Hepatocyte (in vitro differentiated cells): ENCODE data around the gene CACNA1B.

Experiments
- EZH2 ChIP-seq: fragments of 200-600 bp; sonication (generic); IDR thresholded peaks from 2 replicates; pipeline ENCODE4 v1.6.1; 2016; ENCODE audit warnings: antibody characterized with exemption, mild to moderate bottlenecking, borderline replicate concordance
- TF ChIP-seq, protein P1 (sequence below): fragments of 200-600 bp; sonication (generic); IDR thresholded peaks from 2 replicates; pipeline ENCODE4 v1.5.1; 2016; ENCODE audit warnings: antibody characterized with exemption, mild to moderate bottlenecking; ENCODE audit not compliant: poor library complexity

DNA sequence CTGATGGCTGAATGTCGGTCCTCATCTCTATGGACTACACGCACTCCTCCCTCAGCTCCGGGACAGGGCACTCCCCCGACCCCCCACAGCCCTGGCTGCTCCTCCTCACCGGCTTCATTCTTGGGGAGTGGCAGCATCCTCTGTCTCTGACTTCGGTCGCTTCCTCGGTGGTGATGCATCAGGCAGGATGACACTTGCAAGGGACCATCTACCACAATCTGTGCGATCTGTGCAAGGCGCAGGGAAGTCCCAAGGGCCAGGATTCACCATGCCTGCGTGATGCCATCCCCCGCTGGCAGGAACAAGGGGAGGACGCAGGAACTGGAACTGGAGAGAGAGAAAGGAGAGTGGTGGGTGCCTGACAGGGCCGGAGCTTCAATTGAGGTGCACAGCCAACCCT, 2.2 kb upstream of the CACNA1B start:
- TF ChIP-seq, protein P1, sequence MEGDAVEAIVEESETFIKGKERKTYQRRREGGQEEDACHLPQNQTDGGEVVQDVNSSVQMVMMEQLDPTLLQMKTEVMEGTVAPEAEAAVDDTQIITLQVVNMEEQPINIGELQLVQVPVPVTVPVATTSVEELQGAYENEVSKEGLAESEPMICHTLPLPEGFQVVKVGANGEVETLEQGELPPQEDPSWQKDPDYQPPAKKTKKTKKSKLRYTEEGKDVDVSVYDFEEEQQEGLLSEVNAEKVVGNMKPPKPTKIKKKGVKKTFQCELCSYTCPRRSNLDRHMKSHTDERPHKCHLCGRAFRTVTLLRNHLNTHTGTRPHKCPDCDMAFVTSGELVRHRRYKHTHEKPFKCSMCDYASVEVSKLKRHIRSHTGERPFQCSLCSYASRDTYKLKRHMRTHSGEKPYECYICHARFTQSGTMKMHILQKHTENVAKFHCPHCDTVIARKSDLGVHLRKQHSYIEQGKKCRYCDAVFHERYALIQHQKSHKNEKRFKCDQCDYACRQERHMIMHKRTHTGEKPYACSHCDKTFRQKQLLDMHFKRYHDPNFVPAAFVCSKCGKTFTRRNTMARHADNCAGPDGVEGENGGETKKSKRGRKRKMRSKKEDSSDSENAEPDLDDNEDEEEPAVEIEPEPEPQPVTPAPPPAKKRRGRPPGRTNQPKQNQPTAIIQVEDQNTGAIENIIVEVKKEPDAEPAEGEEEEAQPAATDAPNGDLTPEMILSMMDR = no peak
- TF ChIP-seq EZH2 = no peak
